HepG2 (cell line): ENCODE measurements around the gene SKI. TPM values are rescaled to one million over a fixed set of nuclear protein-coding genes. Genes with fewer than 3 reads are reported as not detected.

Experiments
- ATAD3A ChIP-seq: sonication (generic); formaldehyde crosslinking; IDR thresholded peaks from 2 replicates; pipeline ENCODE4 v1.4.0; 2020; ENCODE audit warnings: missing genetic modification reagents
- BRD4 ChIP-seq: sonication (generic); formaldehyde crosslinking; IDR thresholded peaks from 2 replicates; pipeline ENCODE4 v1.4.0; 2020; ENCODE audit warnings: missing genetic modification reagents
- HNRNPLL ChIP-seq: fragments of 200-400 bp; formaldehyde crosslinking; IDR thresholded peaks from 2 replicates; pipeline ENCODE4 v1.6.1; 2017; ENCODE audit warnings: mild to moderate bottlenecking, low read depth, low read length; ENCODE audit not compliant: poor library complexity, severe bottlenecking
- IRF2 ChIP-seq: IDR thresholded peaks from 2 replicates; pipeline ENCODE4 v1.6.1; 2018; ENCODE audit warnings: missing genetic modification reagents, missing compliant biosample characterization
- MED1 ChIP-seq: sonication (generic); formaldehyde crosslinking; IDR thresholded peaks from 2 replicates; pipeline ENCODE4 v1.4.0; 2020; ENCODE audit warnings: missing genetic modification reagents
- NFIB ChIP-seq: sonication (generic); formaldehyde crosslinking; IDR thresholded peaks from 2 replicates; pipeline ENCODE4 v1.9.0; 2021; ENCODE audit warnings: missing genetic modification reagents, mild to moderate bottlenecking, borderline replicate concordance
- POGZ ChIP-seq: sonication (generic); formaldehyde crosslinking; IDR thresholded peaks from 2 replicates; pipeline ENCODE4 v1.4.0; 2020; ENCODE audit warnings: mild to moderate bottlenecking, missing genetic modification reagents
- RBAK ChIP-seq: sonication (generic); formaldehyde crosslinking; IDR thresholded peaks from 2 replicates; pipeline ENCODE4 v1.5.1; 2020; ENCODE audit warnings: mild to moderate bottlenecking, missing genetic modification reagents
- RCOR2 ChIP-seq: IDR thresholded peaks from 2 replicates; pipeline ENCODE4 v1.6.1; 2016; ENCODE audit warnings: missing biosample characterization, missing genetic modification reagents
- TRIM24 ChIP-seq: sonication (generic); formaldehyde crosslinking; IDR thresholded peaks from 2 replicates; pipeline ENCODE4 v1.8.0; 2022; ENCODE audit warnings: mild to moderate bottlenecking, missing genetic modification reagents
- ZBTB40 ChIP-seq, 2 experiments: fragments of 450-650 bp in 1 of 2; sonication (generic) in 1 of 2; formaldehyde crosslinking in 1 of 2; IDR thresholded peaks; 2 replicates each; pipeline versions ENCODE4 v1.6.1 to v1.8.0; 2016 to 2022; ENCODE audit warnings: antibody characterized with exemption in 1 of 2, mild to moderate bottlenecking in 1 of 2, missing genetic modification reagents in 1 of 2
- ZBTB43 ChIP-seq: sonication (generic); formaldehyde crosslinking; conservative IDR thresholded peaks from 2 replicates; pipeline ENCODE4 v1.4.0; 2020; ENCODE audit warnings: missing genetic modification reagents
- ZFP1 ChIP-seq: IDR thresholded peaks from 2 replicates; pipeline ENCODE4 v1.6.1; 2016
- ZFYVE20 ChIP-seq: sonication (generic); formaldehyde crosslinking; IDR thresholded peaks from 2 replicates; pipeline ENCODE4 v1.8.0; 2023; ENCODE audit warnings: low read depth, mild to moderate bottlenecking, moderate library complexity, missing genetic modification reagents, borderline replicate concordance
- ZNF160 ChIP-seq: sonication (generic); formaldehyde crosslinking; IDR thresholded peaks from 2 replicates; pipeline ENCODE4 v1.8.0; 2022; ENCODE audit warnings: mild to moderate bottlenecking, inconsistent platforms, missing genetic modification reagents
- ZNF232 ChIP-seq: sonication (generic); formaldehyde crosslinking; IDR thresholded peaks from 2 replicates; pipeline ENCODE4 v1.4.0; 2020; ENCODE audit warnings: missing genetic modification reagents, borderline replicate concordance
- ZNF251 ChIP-seq: sonication (generic); formaldehyde crosslinking; IDR thresholded peaks from 2 replicates; pipeline ENCODE4 v1.9.0; 2021; ENCODE audit warnings: mild to moderate bottlenecking, missing genetic modification reagents
- ZNF335 ChIP-seq: sonication (generic); formaldehyde crosslinking; IDR thresholded peaks from 2 replicates; pipeline ENCODE4 v1.4.0; 2020; ENCODE audit warnings: missing genetic modification reagents
- ZNF691 ChIP-seq: sonication (generic); formaldehyde crosslinking; IDR thresholded peaks from 2 replicates; pipeline ENCODE4 v1.4.0; 2020; ENCODE audit warnings: missing genetic modification reagents, low read depth, mild to moderate bottlenecking, borderline replicate concordance
- ZNF740 ChIP-seq: sonication (generic); formaldehyde crosslinking; IDR thresholded peaks from 2 replicates; pipeline ENCODE4 v1.4.0; 2020; ENCODE audit warnings: missing genetic modification reagents
- polyA plus RNA-seq, 8 experiments: library from polyadenylated mRNA; depleted of rRNA in 3 of 8; stranded (reverse) in 7 of 8; unstranded in 1 of 8; fragments of >200 nt; fragmentation: Illumina TruSeq in 4 of 8; extraction: Trizol in 4 of 8; gene quantifications; 2 replicates each; pipeline versions ENCODE4 v1.2.1 to v1.2.3, GENCODE V29; 2011 to 2016; ENCODE audit warnings: low read depth in 4 of 8, missing spikeins in 1 of 8, mixed read lengths in 1 of 8; ENCODE audit not compliant: insufficient read depth in 1 of 8
- total RNA-seq, 5 experiments: library from RNA; depleted of rRNA; stranded (reverse); fragments of >200 nt; fragmentation: Illumina TruSeq; extraction: Trizol; gene quantifications; 2 replicates each; pipeline ENCODE4 v1.2.3, GENCODE V29; 2016; ENCODE audit warnings: low read depth in 1 of 5

Gene SKI
- total and polyA plus RNA-seq, 2 of the 13 experiments (the other 11 are each of a cell fraction or from before 2014, with no cell fraction given): 4.7 to 6.9 TPM

GRCh38 chr1:2232255-2232915 lies 4.3 kb downstream of the SKI start (continued):
- TF ChIP-seq RCOR2: no peak
- TF ChIP-seq BRD4 (CRISPR knock-in tag): no peak
- no peak for TF ChIP-seq IRF2 (CRISPR knock-in tag)
- TF ChIP-seq POGZ: no peak
- no peak for TF ChIP-seq ZBTB43 (CRISPR knock-in tag)
- no peak for TF ChIP-seq ATAD3A (CRISPR knock-in tag)
- TF ChIP-seq ZNF251 (CRISPR knock-in tag): no peak
- no peak for TF ChIP-seq TRIM24 (CRISPR knock-in tag)
- no peak for TF ChIP-seq ZNF232 (CRISPR knock-in tag)
- no peak for TF ChIP-seq HNRNPLL
- no peak for TF ChIP-seq NFIB (CRISPR knock-in tag)
- no peak for TF ChIP-seq RBAK (CRISPR knock-in tag)
- no peak for TF ChIP-seq ZBTB40 (IDR thresholded peaks at IDR 0.05)
- no peak for TF ChIP-seq ZBTB40 (CRISPR knock-in tag; IDR thresholded peaks at IDR 0.05)
- no peak for TF ChIP-seq ZFYVE20 (CRISPR knock-in tag)
- 0 out of 2 replicates have a peak, but pooled peaks have one; percentile 44 for TF ChIP-seq ZFP1 (CRISPR knock-in tag)
- no peak for TF ChIP-seq ZNF335 (CRISPR knock-in tag)
- no peak for TF ChIP-seq ZNF740 (CRISPR knock-in tag)
- TF ChIP-seq ZNF160 (CRISPR knock-in tag): no peak
- TF ChIP-seq ZNF691 (CRISPR knock-in tag): peak; percentile 88
- TF ChIP-seq MED1 (CRISPR knock-in tag): peak; percentile 69
